Lower lobe of right lung (tissue), 2 donors: ENCODE data around the gene DNAH2. TPM values are rescaled to one million over a fixed set of nuclear protein-coding genes. Genes with fewer than 3 reads are reported as not detected.

Source experiments
- ATAC-seq, 2 donors: fragments of 200-7000 bp; cut with Tn5 transposase; one replicate each; pipeline ENCODE4 v1.9.1; 2020 to 2022; ENCODE audit warnings: mild to moderate bottlenecking in 2 of 2, moderate library complexity in 2 of 2
- DNase-seq: peaks from one replicate; pipeline ENCODE4 v3.0.0-alpha.2; 2020
- H3K27ac ChIP-seq: fragments of 200-600 bp; one replicate; pipeline ENCODE4 v1.8.0; 2022
- H3K27me3 ChIP-seq: fragments of 200-600 bp; one replicate; pipeline ENCODE4 v1.8.0; 2022; ENCODE audit warnings: low read depth
- H3K36me3 ChIP-seq: fragments of 200-600 bp; one replicate; pipeline ENCODE4 v1.8.0; 2022; ENCODE audit warnings: mild to moderate bottlenecking
- H3K4me1 ChIP-seq: fragments of 200-600 bp; one replicate; pipeline ENCODE4 v1.8.0; 2022
- H3K4me3 ChIP-seq: fragments of 200-600 bp; one replicate; pipeline ENCODE4 v1.8.0; 2022; ENCODE audit warnings: mild to moderate bottlenecking
- H3K9me3 ChIP-seq: fragments of 200-600 bp; one replicate; pipeline ENCODE4 v1.8.0; 2022
- intact Hi-C: fragments of 100-400 bp; cut with DNase I; formaldehyde crosslinking; loops from one replicate; pipeline ENCODE4 v1.11.0; 2022
- total RNA-seq: library from RNA; stranded (reverse); fragmentation: NEBNext Ultra II Directional; extraction: Animal tissue kit (Norgen Biotek cat#: 25700); gene quantifications from one replicate; pipeline ENCODE4 v1.2.1, GENCODE V29; 2021
- TF ChIP-seq, protein P1 (sequence below): fragments of 200-600 bp; IDR thresholded peaks from one replicate; pipeline ENCODE4 v1.8.0; 2022; ENCODE audit warnings: antibody characterized with exemption, mild to moderate bottlenecking
- donor health status: DM: no; HTN: yes; CAD: no; lungs with severe emphysema.

DNAH2 gene
- total RNA-seq, 1 donor from 2014 or later: 6.2 TPM

DNA sequence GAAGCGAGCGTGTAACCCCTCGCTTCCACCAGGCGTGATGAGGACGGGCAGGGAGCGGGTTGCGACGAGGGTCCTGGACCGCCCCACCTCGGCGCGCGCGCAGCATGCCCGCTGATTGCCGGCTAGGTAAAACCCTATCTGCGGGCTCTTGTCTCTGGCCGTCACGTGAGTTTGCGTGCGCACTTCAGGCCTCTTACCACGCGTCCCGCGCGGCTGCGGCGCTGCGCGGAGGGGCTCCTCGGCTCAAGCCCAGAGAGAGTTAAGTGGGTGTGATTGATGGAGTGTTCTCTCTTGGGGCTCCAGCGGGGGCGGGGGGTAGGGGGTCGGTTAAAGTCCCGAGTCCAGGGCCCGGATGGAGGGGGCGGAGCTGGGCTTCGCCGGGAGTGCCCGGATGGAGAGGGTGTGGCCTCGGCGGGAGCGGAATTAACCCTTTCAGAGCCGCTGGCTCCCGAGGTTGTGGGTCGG lies 124.4 kb downstream of the DNAH2 start:
- Histone ChIP-seq H3K4me1 (peaks cover 52% of the 10 kb centered on the region), H3K4me3 (peak overlapping the region; percentile 79), H3K27me3 (no peaks in the 10 kb centered on the region), H3K27ac (peak overlapping the region; percentile 99), H3K36me3 (peaks cover 28% of the 10 kb centered on the region), H3K9me3 (no peaks in the 10 kb centered on the region)
- ATAC-seq: peak; percentile 72 to 79
- DNase-seq: peak; percentile 91
- TF ChIP-seq, protein P1, sequence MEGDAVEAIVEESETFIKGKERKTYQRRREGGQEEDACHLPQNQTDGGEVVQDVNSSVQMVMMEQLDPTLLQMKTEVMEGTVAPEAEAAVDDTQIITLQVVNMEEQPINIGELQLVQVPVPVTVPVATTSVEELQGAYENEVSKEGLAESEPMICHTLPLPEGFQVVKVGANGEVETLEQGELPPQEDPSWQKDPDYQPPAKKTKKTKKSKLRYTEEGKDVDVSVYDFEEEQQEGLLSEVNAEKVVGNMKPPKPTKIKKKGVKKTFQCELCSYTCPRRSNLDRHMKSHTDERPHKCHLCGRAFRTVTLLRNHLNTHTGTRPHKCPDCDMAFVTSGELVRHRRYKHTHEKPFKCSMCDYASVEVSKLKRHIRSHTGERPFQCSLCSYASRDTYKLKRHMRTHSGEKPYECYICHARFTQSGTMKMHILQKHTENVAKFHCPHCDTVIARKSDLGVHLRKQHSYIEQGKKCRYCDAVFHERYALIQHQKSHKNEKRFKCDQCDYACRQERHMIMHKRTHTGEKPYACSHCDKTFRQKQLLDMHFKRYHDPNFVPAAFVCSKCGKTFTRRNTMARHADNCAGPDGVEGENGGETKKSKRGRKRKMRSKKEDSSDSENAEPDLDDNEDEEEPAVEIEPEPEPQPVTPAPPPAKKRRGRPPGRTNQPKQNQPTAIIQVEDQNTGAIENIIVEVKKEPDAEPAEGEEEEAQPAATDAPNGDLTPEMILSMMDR: no peak
- intact Hi-C loops: no loop called here

DNA sequence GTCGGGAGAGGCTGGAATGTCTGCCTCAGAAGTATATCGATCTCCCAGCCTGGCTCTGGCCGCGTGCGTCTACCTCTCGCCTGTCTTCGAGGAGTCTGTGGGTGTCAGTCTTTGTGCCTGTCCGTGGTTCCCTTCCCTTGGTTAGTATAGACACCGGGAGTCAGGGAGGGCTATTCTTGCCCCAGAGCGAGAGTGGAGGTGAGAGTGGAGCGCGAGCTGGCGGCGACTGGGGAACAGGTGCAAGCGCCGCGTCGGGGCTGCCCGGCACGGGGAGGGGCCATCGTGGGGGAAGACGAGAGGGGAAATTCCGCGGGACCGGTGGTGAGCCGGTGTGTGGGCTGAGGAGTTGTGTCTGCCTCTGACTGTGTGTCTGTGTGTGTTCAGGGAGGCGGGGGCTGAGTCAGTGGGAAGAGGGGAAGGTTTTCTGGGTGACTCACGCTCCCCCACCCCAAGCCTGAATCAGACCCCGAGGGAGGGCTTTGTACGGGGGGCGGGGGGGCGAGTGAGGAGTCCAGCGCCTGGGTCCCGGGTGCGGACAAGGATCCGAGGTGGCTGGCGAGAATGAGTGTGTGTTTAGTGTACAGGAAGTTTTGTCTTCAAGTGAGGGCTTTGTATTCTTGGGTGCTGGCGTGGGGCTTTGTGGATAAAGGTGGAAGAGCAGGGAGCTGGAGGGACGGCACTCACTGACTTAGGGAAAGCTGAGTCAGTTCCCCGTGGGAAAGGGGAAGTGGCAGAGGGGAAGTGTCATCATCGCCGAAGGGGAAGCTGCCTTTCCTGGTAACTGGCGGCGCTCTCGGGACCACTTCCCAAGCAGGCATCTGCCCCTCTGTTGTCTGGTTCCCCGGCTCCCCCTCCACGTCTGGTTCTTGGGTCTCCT lies 125.1 kb downstream of the DNAH2 start:
- Histone ChIP-seq H3K4me1 (peaks cover 46% of the 10 kb centered on the region), H3K9me3 (no peaks in the 10 kb centered on the region), H3K36me3 (peaks cover 35% of the 10 kb centered on the region), H3K27ac (peak overlapping the region; percentile 99), H3K4me3 (peak overlapping the region; percentile 79), H3K27me3 (no peaks in the 10 kb centered on the region)
- peak; percentile 88 for DNase-seq
- peak; percentile 43 to 61 for ATAC-seq
- TF ChIP-seq, protein P1: no peak
- intact Hi-C loops: no loop called here

DNA sequence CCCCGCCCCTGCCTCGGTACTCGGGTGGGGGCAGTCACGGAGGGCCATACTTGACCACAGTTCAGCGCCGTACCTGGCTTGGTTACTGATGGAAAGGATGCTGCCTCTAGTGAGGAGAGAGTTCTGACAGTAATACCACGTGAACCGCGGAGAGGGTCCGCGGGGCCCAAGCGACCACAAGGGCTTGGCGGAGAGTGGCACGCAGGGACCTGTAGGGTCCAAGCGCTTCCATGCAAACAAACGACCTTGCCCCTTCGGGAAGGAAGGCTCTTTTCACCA lies 125.7 kb downstream of the DNAH2 start:
- DNase-seq (no peak), ATAC-seq (no peak)
- Histone ChIP-seq H3K9me3 (no peaks in the 10 kb centered on the region), H3K27ac (peak overlapping the region; percentile 99), H3K4me1 (peaks cover 42% of the 10 kb centered on the region), H3K27me3 (no peaks in the 10 kb centered on the region), H3K36me3 (peaks cover 41% of the 10 kb centered on the region), H3K4me3 (peak overlapping the region; percentile 79)
- TF ChIP-seq, protein P1: no peak
- intact Hi-C loops: no loop called here

DNA sequence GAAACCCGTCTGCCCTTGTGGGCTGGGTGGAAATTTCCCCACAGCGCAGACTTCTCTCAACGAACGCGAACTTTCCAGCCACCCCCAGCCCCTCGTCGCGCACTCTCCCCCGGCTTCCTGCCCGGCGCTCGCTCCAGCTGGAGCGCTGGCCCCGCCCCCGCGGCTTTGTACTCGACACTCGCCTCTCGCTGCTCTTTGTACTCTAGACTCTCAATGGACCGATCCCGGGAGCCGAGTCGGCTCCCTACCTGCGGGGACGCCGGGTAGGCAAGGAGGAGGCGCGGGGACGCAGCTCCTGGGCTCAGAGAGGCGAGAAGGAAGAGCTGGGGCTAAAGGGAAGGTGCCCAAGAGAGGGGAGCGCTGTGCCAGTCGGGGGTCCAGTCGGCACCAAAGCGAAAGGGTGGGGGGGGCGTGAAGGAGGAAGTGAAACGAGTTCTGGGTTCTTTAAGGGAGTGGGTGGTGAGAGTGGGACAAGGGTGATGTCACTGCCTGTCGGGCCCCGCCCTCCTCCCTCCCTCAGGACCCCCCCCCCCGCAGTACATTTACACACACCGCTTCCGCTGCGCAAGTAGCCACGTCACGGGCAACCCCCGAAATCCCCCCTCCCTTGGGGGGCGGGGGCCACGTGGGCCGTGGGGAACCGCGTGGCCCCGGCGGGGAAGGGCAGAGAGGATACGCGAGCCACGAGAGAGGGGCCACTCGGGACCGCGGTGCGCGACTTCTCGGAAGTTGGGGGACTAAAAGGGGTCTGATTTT lies 126.2 kb downstream of the DNAH2 start:
- peak overlapping the region; percentile 79 for H3K4me3 ChIP-seq
- TF ChIP-seq, protein P1: no peak
- H3K27me3 ChIP-seq: no peaks in the 10 kb centered on the region
- peak overlapping the region; percentile 99 for H3K27ac ChIP-seq
- H3K9me3 ChIP-seq: no peaks in the 10 kb centered on the region
- ATAC-seq (peak; percentile 49 to 75), DNase-seq (peak; percentile 93)
- peaks cover 40% of the 10 kb centered on the region for H3K4me1 ChIP-seq
- intact Hi-C loops: no loop called here
- peaks cover 44% of the 10 kb centered on the region for H3K36me3 ChIP-seq

DNA sequence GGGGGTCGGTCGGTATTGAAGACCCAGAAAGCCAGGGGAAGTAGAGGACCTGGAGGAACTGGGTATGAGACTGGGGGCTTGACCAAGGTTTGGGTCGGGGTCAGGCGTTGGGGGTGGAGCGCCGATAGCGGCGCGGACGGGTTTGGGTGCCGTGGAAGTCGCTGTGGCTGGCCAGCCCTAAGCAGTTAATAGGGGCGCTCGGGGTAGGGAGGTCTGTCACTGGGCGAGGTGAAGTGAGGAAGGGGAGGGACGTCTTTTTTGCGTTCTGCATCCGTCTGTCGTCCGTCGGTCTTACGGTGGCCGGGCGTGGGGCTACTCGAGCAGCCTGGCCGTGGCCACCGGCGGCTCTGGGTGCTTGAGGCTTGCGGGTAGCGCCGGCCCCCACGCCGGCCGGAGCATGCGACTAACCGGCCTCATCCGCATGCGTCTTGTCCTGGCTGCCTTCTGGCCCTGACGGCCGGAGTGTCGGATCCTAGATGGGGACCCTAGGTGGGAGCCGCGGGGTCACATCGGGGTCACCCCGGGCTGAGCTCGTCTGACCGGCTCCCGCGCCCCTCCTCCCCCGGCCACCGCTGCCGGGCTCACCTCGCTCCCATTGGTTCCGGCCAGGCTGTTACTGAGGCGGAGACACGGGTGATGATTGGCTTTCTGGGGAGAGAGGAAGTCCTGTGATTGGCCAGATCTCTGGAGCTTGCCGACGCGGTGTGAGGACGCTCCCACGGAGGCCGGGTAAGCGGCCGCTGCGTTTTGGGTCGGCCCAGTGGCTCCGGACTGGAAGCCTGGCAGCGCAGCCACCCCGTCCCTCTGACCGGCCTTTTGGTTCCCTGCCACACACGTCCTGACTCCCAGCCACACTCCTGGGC lies 127.0 kb downstream of the DNAH2 start:
- H3K27ac ChIP-seq: peak overlapping the region; percentile 99
- peak overlapping the region; percentile 79 for H3K4me3 ChIP-seq
- ATAC-seq (peak; percentile 70 to 80), DNase-seq (peak; percentile 92)
- intact Hi-C loops: no loop called here
- H3K4me1 ChIP-seq: peaks cover 32% of the 10 kb centered on the region
- no peaks in the 10 kb centered on the region for H3K27me3 ChIP-seq
- no peaks in the 10 kb centered on the region for H3K9me3 ChIP-seq
- TF ChIP-seq, protein P1: no peak
- H3K36me3 ChIP-seq: peaks cover 52% of the 10 kb centered on the region
